Gastroesophageal sphincter (tissue), 3 donors: Measurements from ENCODE around the gene STC2.
"Not testable (repeated sequence)": the region's sequence is repeated elsewhere in the genome, so short reads cannot be mapped to it uniquely, and the experiment has no call there.

Experiments
- EP300 ChIP-seq: sonication (generic); formaldehyde crosslinking; IDR thresholded peaks from one replicate; pipeline ENCODE4 v1.6.1; 2017; ENCODE audit warnings: antibody characterized with exemption, mild to moderate bottlenecking
- POLR2A ChIP-seq, 2 donors: fragments of 450-650 bp; IDR thresholded peaks; one replicate each; pipeline ENCODE4 v1.6.1; 2017; ENCODE audit warnings: antibody characterized with exemption in 2 of 2, mild to moderate bottlenecking in 2 of 2, moderate library complexity in 1 of 2
- POLR2AphosphoS5 ChIP-seq: sonication (generic); formaldehyde crosslinking; IDR thresholded peaks from one replicate; pipeline ENCODE4 v1.6.1; 2017; ENCODE audit warnings: antibody characterized with exemption
- TF ChIP-seq, protein P1 (sequence below), 4 experiments: fragments of 200-600 bp in 2 of 4; fragments of 450-650 bp in 2 of 4; sonication (generic) in 1 of 4; IDR thresholded peaks; one replicate each; pipeline ENCODE4 v1.5.1; 2017 to 2019; ENCODE audit warnings: antibody characterized with exemption in 4 of 4, mild to moderate bottlenecking in 2 of 4, moderate library complexity in 2 of 4

DNA sequence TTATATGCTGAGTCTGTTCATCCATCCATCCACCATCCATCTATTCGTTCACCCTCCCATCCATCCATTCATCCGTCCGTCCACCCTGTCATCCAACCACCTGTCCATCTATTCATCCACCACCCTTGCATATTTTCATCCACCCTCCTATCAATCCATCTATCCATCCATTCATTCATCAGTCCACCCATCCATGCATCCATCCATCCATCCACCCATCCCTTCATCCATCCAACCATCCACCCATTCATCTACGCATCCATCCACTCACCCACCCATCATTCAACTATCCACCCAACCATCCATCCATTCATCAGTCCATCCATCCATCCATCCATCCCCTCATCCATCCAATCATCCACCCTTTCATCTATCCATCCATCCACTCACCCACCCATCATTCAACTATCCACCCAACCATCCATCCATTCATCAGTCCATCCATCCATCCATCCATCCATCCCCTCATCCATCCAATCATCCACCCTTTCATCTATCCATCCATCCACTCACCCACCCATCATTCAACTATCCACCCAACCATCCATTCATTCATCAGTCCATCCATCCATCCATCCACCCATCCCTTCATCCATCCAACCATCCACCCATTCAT, 43.8 kb downstream of the STC2 start:
- TF ChIP-seq EP300; POLR2AphosphoS5; POLR2A (IDR thresholded peaks at IDR 0.05): not testable (repeated sequence)
- TF ChIP-seq, protein P1, sequence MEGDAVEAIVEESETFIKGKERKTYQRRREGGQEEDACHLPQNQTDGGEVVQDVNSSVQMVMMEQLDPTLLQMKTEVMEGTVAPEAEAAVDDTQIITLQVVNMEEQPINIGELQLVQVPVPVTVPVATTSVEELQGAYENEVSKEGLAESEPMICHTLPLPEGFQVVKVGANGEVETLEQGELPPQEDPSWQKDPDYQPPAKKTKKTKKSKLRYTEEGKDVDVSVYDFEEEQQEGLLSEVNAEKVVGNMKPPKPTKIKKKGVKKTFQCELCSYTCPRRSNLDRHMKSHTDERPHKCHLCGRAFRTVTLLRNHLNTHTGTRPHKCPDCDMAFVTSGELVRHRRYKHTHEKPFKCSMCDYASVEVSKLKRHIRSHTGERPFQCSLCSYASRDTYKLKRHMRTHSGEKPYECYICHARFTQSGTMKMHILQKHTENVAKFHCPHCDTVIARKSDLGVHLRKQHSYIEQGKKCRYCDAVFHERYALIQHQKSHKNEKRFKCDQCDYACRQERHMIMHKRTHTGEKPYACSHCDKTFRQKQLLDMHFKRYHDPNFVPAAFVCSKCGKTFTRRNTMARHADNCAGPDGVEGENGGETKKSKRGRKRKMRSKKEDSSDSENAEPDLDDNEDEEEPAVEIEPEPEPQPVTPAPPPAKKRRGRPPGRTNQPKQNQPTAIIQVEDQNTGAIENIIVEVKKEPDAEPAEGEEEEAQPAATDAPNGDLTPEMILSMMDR (IDR thresholded peaks at IDR 0.05): not testable (repeated sequence)
